Liver (tissue), 3 donors: Measurements from ENCODE around the gene GPX5.

ENCODE experiments used
- CTCF ChIP-seq: fragments of 150-350 bp; IDR thresholded peaks from 2 replicates; pipeline ENCODE4 v1.5.1; 2017; ENCODE audit warnings: improper control_type of control experiment, low read depth, low read length; ENCODE audit not compliant: missing input control
- FOXA1 ChIP-seq: IDR thresholded peaks from 2 replicates; pipeline ENCODE4 v1.6.1; 2016; ENCODE audit warnings: antibody characterized with exemption
- GABPA ChIP-seq, 2 donors: IDR thresholded peaks in 1 of 2; conservative IDR thresholded peaks in 1 of 2; 2 replicates each; pipeline ENCODE4 v1.6.1; 2016; ENCODE audit warnings: antibody characterized with exemption in 2 of 2, mild to moderate bottlenecking in 1 of 2, moderate library complexity in 1 of 2
- HNF4G ChIP-seq: IDR thresholded peaks from 2 replicates; pipeline ENCODE4 v1.6.1; 2016; ENCODE audit warnings: antibody characterized with exemption
- JUND ChIP-seq, 2 donors: IDR thresholded peaks; 2 replicates each; pipeline ENCODE4 v1.6.1; 2016; ENCODE audit warnings: antibody characterized with exemption in 2 of 2
- MAX ChIP-seq: IDR thresholded peaks from 2 replicates; pipeline ENCODE4 v1.6.1; 2016; ENCODE audit warnings: antibody characterized with exemption
- NR2F2 ChIP-seq: IDR thresholded peaks from 2 replicates; pipeline ENCODE4 v1.6.1; 2016; ENCODE audit warnings: antibody characterized with exemption
- RAD21 ChIP-seq, 2 donors: IDR thresholded peaks; 2 replicates each; pipeline ENCODE4 v1.6.1; 2016; ENCODE audit warnings: antibody characterized with exemption in 2 of 2, mild to moderate bottlenecking in 2 of 2
- REST ChIP-seq: IDR thresholded peaks from 2 replicates; pipeline ENCODE4 v1.6.1; 2016; ENCODE audit warnings: antibody characterized with exemption, mild to moderate bottlenecking
- TAF1 ChIP-seq: conservative IDR thresholded peaks from 2 replicates; pipeline ENCODE4 v1.6.1; 2016; ENCODE audit warnings: antibody characterized with exemption, mild to moderate bottlenecking
- ZBTB33 ChIP-seq: IDR thresholded peaks from 2 replicates; pipeline ENCODE4 v1.6.1; 2016; ENCODE audit warnings: antibody characterized with exemption
- donor health status: healthy.
- donor health status: healthy.

GRCh38 chr6:28497306-28497705 lies 28.4 kb upstream of the GPX5 start:
- TF ChIP-seq CTCF (no peak), FOXA1 (no peak), GABPA (IDR thresholded peaks at IDR 0.05 in 1 of 2, conservative IDR thresholded peaks at IDR 0.05 in 1 of 2) (no peak), NR2F2 (no peak), REST (no peak), JUND (IDR thresholded peaks at IDR 0.05) (no peak), TAF1 (no peak), MAX (no peak), ZBTB33 (no peak), RAD21 (IDR thresholded peaks at IDR 0.05) (no peak), HNF4G (no peak)
